ENCODE results near the gene AZU1. TPM values are rescaled to one million over a fixed set of nuclear protein-coding genes. Genes with fewer than 3 reads are reported as not detected.
A peak's percentile ranks its signal among the peaks of the same experiment; 100 is the strongest.
"Not testable (repeated sequence)": the region's sequence is repeated elsewhere in the genome, so short reads cannot be mapped to it uniquely, and the experiment has no call there.

The AZU1 gene
- total RNA-seq, 2 donors from 2014 or later = 0.27 TPM; not detected in 1

GRCh38 chr19:850221-850978 is 22.8 kb downstream of the AZU1 start:
- Histone ChIP-seq H3K4me1 (no peaks in the 10 kb centered on the region), H3K27ac (peak overlapping the region; percentile 55), H3K9me3 (no peaks in the 10 kb centered on the region), H3K9ac (ENCODE audit: low read depth in 2 of 2, low read length in 2 of 2) (peak overlapping the region in 1 of 2 donors; percentile 26), H3K36me3 (no peaks in the 10 kb centered on the region), H3K27me3 (peaks cover 43% of the 10 kb centered on the region), H3K4me3 (no peak overlapping the region)
- TF ChIP-seq CTCF (IDR thresholded peaks at IDR 0.05) = no peak
- intact Hi-C loops (cut with DNase I) = loop anchor here (10.0 kb wide), 1 partner anchor 86 kb away; no protein-coding TSS in a partner anchor
- peak; percentile 75 for DNase-seq

GRCh38 chr19:850979-851335 is 23.3 kb downstream of the AZU1 start:
- no peaks in the 10 kb centered on the region for H3K9me3 ChIP-seq
- no peaks in the 10 kb centered on the region for H3K4me1 ChIP-seq
- TF ChIP-seq CTCF (IDR thresholded peaks at IDR 0.05) = no peak
- H3K27ac ChIP-seq = peak overlapping the region; percentile 55
- DNase-seq = no peak
- intact Hi-C loops (cut with DNase I) = loop anchor here (10.0 kb wide), 1 partner anchor 86 kb away; no protein-coding TSS in a partner anchor
- H3K27me3 ChIP-seq = peaks cover 38% of the 10 kb centered on the region
- H3K4me3 ChIP-seq = no peak overlapping the region
- H3K36me3 ChIP-seq = no peaks in the 10 kb centered on the region
- peak overlapping the region in 1 of 2 donors; percentile 26 for H3K9ac ChIP-seq (ENCODE audit: low read depth in 2 of 2, low read length in 2 of 2)

- intact Hi-C loops (cut with DNase I) = loop anchor here (10.0 kb wide), 1 partner anchor 88 kb away; no protein-coding TSS in a partner anchor
- H3K9ac ChIP-seq (ENCODE audit: low read depth in 2 of 2, low read length in 2 of 2) = peak within 1 kb of the TSS in 1 of 2 donors; percentile 50
- DNase-seq = no peak
- H3K4me3 ChIP-seq = no peak within 1 kb of the TSS
- H3K4me1 ChIP-seq = no peaks in the 10 kb centered on the region
- no peaks in the 10 kb centered on the region for H3K36me3 ChIP-seq
- TF ChIP-seq CTCF (IDR thresholded peaks at IDR 0.05) = no peak
- H3K27me3 ChIP-seq = peaks cover 30% of the 10 kb centered on the region
- peak within 1 kb of the TSS; percentile 55 for H3K27ac ChIP-seq
- no peaks in the 10 kb centered on the region for H3K9me3 ChIP-seq
Observed at GRCh38 chr19:852136-853013, 24.7 kb downstream of the AZU1 start, which contains the start of gene ELANE. ELANE (plus strand) TSS chr19:852303; CDS start chr19:852329, 26 bp downstream.

GRCh38 chr19:853014-853585 is 25.5 kb downstream of the AZU1 start:
- Histone ChIP-seq H3K4me1 (no peaks in the 10 kb centered on the region), H3K36me3 (no peaks in the 10 kb centered on the region), H3K9ac (ENCODE audit: low read depth in 2 of 2, low read length in 2 of 2) (no peak overlapping the region), H3K9me3 (no peaks in the 10 kb centered on the region), H3K27me3 (peaks cover 24% of the 10 kb centered on the region), H3K27ac (no peak overlapping the region), H3K4me3 (no peak overlapping the region)
- intact Hi-C loops (cut with DNase I) = loop anchor here (10.0 kb wide), 1 partner anchor 88 kb away; no protein-coding TSS in a partner anchor
- no peak for TF ChIP-seq CTCF (IDR thresholded peaks at IDR 0.05)
- no peak for DNase-seq

GRCh38 chr19:853614-854220 is 26.1 kb downstream of the AZU1 start:
- not testable (repeated sequence) for H3K27ac ChIP-seq; H3K36me3 ChIP-seq; H3K4me3 ChIP-seq; H3K4me1 ChIP-seq; DNase-seq; H3K9me3 ChIP-seq; H3K9ac ChIP-seq (ENCODE audit: low read depth in 2 of 2, low read length in 2 of 2)
- intact Hi-C loops (cut with DNase I) = loop anchor here (2.0 to 10.0 kb wide), 2 partner anchors 67 to 89 kb away; no protein-coding TSS in a partner anchor
- H3K27me3 ChIP-seq = peaks cover 20% of the 10 kb centered on the region

All from colonic mucosa (tissue), 4 donors.